Activated naive CD4-positive, alpha-beta T cell treated with anti-CD3 and anti-CD28 coated beads, Interleukin-2, amount 50 U/mL, for 24 hours (primary cell): ENCODE results near the gene CLASP2.
A peak's percentile ranks its signal among the peaks of the same experiment; 100 is the strongest.
"Not testable (repeated sequence)": the region's sequence is repeated elsewhere in the genome, so short reads cannot be mapped to it uniquely, and the experiment has no call there.

Experiments
- H3K27ac Mint-ChIP-seq: one replicate; pipeline ENCODE4 v1.8.0; 2021; ENCODE audit warnings: mild to moderate bottlenecking, mixed read lengths
- H3K27me3 Mint-ChIP-seq: one replicate; pipeline ENCODE4 v1.8.0; 2021; ENCODE audit warnings: mixed read lengths
- H3K36me3 Mint-ChIP-seq: one replicate; pipeline ENCODE4 v1.8.0; 2021; ENCODE audit warnings: mixed read lengths
- H3K4me1 Mint-ChIP-seq: one replicate; pipeline ENCODE4 v1.8.0; 2021; ENCODE audit warnings: mixed read lengths
- H3K4me3 Mint-ChIP-seq: one replicate; pipeline ENCODE4 v1.8.0; 2021; ENCODE audit warnings: mild to moderate bottlenecking, mixed read lengths
- H3K9me3 Mint-ChIP-seq: one replicate; pipeline ENCODE4 v1.8.0; 2021; ENCODE audit warnings: mixed read lengths

The CLASP2 gene

DNA sequence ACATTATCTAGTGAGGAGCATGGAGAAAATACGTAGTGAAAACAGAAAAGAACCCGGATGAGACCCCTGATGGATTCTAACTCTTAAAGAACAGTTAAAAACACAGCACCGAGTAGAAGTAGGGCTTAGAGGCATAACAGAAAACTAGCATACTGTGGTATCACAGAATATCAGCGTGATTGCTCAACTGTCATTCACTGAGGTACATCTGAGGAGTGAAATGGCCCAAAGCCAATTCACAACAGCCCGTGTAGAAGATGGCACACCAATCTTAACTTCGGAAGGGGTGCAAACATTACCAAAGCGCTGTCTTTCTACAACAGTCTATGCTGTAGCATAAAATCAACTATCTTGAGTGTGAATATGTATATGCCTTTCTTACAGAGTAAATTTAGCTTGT, 1.8 kb downstream of the CLASP2 start:
- Mint-ChIP-seq H3K27me3 (no peaks in the 10 kb centered on the region), H3K4me3 (peak overlapping the region; percentile 97), H3K9me3 (no peaks in the 10 kb centered on the region), H3K4me1 (peaks cover 22% of the 10 kb centered on the region), H3K27ac (no peak overlapping the region), H3K36me3 (peaks cover 3% of the 10 kb centered on the region)

DNA sequence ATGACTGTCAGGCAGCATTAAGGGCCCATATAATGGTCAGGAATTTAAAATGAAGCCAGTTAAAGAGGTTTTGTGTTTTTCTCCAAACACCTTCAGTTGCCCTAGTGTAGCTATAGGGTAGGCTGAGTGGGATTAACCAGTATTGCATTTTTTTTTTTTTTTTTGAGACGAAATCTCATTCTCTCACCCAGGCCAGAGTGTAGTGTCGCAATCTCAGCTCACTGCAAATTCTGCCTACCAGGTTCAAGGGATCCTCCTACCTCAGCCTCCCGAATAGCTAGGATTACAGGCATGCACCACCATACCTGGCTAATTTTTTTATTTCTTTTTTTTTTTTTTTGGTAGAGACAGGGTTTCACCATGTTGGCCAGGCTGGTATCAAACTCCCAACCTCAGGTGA, 7.0 kb downstream of the CLASP2 start:
- Mint-ChIP-seq H3K27ac (no peak overlapping the region), H3K9me3 (peaks cover 4% of the 10 kb centered on the region), H3K4me3 (no peak overlapping the region), H3K27me3 (no peaks in the 10 kb centered on the region), H3K36me3 (peaks cover 10% of the 10 kb centered on the region), H3K4me1 (peaks cover 45% of the 10 kb centered on the region)

DNA sequence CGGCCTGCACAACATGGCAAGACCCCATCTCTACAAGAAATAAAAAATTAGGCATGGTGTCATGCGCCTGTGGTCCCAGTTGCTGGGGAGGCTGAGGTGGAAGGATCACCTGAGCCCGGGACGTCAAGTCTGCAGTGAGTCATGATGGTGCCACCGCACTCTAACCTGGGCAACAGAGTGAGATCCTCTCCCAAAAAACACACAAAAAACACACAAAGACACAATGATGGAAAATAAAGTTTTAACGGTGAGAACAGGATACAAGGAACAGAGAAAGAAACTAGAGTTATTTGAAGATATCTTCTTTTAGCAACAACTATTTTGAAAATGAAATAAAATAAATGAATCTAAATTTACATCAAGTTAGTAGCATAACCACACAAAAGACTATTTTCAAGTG, 12.0 kb downstream of the CLASP2 start:
- H3K9me3 Mint-ChIP-seq, result peaks cover 15% of the 10 kb centered on the region
- H3K4me3 Mint-ChIP-seq, result no peak overlapping the region
- H3K27me3 Mint-ChIP-seq, result no peaks in the 10 kb centered on the region
- H3K27ac Mint-ChIP-seq, result no peak overlapping the region
- peaks cover 38% of the 10 kb centered on the region for H3K36me3 Mint-ChIP-seq
- H3K4me1 Mint-ChIP-seq, result peaks cover 53% of the 10 kb centered on the region

DNA sequence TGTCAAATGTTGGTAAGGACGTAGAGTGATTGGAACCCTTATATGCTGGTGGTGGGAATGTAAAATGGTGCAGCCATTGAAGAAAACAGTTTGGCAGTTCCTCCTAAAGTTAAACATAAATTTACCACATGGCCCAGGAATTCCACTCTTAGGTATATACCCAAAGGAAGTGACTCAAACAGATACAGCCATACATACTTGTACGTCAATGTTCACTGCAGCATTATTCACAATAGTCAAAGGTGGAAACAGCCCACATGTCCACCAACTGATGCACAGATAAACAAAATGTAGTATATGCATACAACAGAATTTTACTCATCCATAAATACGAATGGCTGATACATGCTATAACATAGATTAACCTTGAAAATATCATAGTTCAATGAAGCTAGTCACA, 13.2 kb downstream of the CLASP2 start:
- Mint-ChIP-seq H3K36me3 (peaks cover 41% of the 10 kb centered on the region), H3K4me1 (peaks cover 49% of the 10 kb centered on the region), H3K9me3 (peaks cover 15% of the 10 kb centered on the region), H3K4me3 (no peak overlapping the region), H3K27me3 (no peaks in the 10 kb centered on the region), H3K27ac (no peak overlapping the region)

DNA sequence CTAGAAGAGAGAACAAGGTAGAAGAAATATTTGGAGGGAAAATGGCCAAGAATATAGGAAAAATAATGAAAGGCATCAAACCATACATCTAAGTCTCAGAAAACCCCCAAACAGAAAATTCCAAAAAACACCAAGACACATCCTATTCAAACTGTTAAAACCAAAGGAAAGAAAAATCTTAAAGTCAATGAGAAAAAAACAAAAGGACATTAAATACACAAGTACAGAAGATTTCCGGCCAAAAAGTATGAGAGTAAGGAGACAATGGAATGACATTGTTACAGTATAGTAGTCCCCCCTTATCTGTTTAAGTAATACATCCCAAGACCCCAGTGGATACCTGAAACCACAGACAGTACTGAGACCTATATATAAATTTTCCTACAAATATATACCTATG, 18.8 kb downstream of the CLASP2 start:
- Mint-ChIP-seq H3K36me3 (peaks cover 37% of the 10 kb centered on the region), H3K4me1 (peaks cover 40% of the 10 kb centered on the region), H3K27ac (peak overlapping the region; percentile 56), H3K9me3 (peaks cover 11% of the 10 kb centered on the region), H3K27me3 (no peaks in the 10 kb centered on the region), H3K4me3 (no peak overlapping the region)

DNA sequence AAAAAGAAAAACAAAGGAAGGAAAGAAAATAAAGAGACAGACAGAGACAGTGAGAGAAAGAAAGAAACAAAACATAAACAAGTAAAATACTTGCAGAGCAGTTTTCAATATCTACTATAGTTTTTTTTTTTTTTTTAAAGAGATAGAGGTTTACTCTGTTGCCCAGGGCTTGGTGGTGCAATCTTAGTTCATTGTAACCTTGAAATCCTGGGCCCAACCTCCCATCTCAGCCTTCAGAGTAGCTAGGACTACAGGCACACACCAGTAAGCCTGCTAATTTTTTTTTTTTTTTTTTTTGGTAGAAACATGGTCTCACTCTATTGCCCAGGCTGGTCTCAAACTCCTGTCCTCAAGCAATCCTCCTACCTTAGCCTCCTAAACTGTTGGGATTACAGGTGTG, 23.1 kb downstream of the CLASP2 start:
- Mint-ChIP-seq H3K4me1 (peaks cover 33% of the 10 kb centered on the region), H3K36me3 (peaks cover 16% of the 10 kb centered on the region), H3K27ac (peak overlapping the region; percentile 59), H3K4me3 (no peak overlapping the region), H3K9me3 (no peaks in the 10 kb centered on the region), H3K27me3 (no peaks in the 10 kb centered on the region)

DNA sequence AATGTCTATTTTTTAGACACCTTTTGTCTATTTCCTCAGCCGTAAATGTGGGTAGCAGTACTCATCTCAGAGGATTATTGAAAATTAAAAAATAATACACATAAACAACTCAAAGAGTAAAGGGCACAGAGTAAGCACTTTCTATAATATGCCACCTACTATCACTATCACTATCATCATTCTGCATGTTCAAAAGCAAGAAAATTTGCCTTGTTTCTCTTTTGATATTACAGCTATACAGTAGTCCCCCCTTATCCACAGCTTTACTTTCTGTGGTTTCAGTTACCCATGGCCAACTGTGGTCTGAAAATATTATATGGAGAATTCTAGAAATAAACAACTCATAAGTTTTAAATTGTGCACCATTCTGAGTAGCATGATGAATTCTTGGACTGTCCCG, 27.7 kb downstream of the CLASP2 start:
- H3K9me3 Mint-ChIP-seq, result no peaks in the 10 kb centered on the region
- H3K36me3 Mint-ChIP-seq, result peaks cover 11% of the 10 kb centered on the region
- no peak overlapping the region for H3K27ac Mint-ChIP-seq
- H3K4me1 Mint-ChIP-seq, result peaks cover 17% of the 10 kb centered on the region
- no peaks in the 10 kb centered on the region for H3K27me3 Mint-ChIP-seq
- H3K4me3 Mint-ChIP-seq, result no peak overlapping the region

DNA sequence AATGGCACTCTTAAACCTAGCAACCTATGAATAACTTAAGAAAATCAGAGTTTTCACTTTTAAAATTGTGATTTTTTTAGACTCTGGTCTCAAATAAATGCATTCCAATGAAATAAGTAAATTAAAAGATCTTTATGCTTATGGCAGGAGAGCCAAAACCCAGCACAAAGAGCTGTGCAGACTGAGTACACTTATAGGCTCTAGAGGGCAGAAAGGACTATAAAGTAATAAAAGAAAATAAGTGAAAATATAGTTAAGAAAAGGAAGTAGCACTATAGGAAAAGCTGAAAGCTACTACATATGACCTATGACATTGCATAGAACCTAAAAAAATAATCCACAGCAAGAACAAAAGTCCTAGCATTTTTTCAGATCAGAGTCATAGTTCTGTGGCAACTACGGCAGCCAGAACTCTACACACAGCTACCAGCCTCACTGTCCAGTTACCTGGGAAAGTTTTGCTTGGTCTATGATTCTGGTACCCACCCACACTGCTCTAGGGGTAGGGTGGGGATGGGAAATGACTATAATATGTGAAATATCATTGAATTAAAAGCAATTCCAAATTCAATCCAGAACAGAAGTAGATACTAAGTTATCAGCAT, 30.5 kb downstream of the CLASP2 start:
- no peaks in the 10 kb centered on the region for H3K4me1 Mint-ChIP-seq
- no peak overlapping the region for H3K27ac Mint-ChIP-seq
- peaks cover 5% of the 10 kb centered on the region for H3K36me3 Mint-ChIP-seq
- no peaks in the 10 kb centered on the region for H3K9me3 Mint-ChIP-seq
- H3K4me3 Mint-ChIP-seq, result no peak overlapping the region
- no peaks in the 10 kb centered on the region for H3K27me3 Mint-ChIP-seq

DNA sequence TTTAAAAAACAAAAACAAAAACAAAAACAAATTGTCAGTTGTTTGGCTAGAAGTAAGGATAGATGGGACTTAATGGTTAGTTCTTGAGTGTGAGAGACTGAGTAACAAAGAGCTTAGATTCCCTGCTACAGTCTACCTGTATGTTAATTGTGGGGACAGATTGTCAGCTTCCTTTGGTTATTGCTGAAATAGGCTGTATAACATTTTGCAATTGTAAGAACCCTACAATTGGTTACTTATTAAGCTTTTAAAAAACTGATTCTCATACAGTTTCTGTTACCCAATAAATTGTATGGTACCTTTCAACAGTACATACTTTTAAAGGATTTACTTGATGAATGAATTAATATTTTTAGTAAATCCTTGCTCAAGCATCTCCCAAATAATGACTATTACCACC, 35.3 kb downstream of the CLASP2 start:
- Mint-ChIP-seq H3K36me3 (peaks cover 34% of the 10 kb centered on the region), H3K4me1 (no peaks in the 10 kb centered on the region), H3K27me3 (no peaks in the 10 kb centered on the region), H3K4me3 (no peak overlapping the region), H3K27ac (no peak overlapping the region), H3K9me3 (peaks cover 11% of the 10 kb centered on the region)

DNA sequence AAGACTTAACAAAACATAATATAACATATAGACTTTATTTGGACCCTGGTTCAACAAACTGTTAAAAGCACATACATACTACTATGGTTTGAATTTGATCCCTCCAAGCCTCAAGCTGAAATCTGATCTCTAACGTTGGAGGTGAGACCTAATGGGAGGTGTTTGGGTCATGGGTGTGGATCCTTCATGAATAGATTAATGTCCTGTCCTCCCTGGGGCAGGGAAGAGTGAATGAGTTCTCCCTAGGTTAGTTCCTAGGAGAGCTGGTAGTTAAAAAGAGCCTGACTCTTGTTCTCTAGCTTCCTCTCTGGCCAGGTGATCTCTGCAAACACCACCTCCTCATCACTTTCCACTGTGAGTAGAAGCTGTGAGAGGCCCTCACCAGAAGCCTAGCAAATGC, 36.4 kb downstream of the CLASP2 start:
- Mint-ChIP-seq H3K27me3 (no peaks in the 10 kb centered on the region), H3K27ac (no peak overlapping the region)

DNA sequence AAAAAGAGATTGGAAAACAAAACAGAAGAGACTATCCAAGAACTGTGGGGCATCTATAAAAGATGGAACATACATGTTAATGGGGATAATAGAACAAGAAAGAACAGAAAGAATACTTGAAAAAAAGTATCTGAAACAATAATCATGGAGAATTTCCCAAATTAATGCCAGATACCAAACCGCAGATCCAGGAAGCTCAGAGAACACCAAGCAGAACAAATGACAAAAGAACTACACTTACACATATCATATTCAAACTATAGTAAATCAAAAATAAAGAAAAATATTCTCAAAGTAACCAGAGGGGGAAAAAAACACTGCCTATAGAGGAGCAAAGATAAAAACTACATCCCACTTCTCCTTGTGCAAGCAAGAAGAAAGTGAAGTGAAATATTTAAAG, 40.0 kb downstream of the CLASP2 start:
- Mint-ChIP-seq H3K4me3 (no peak overlapping the region), H3K9me3 (peaks cover 13% of the 10 kb centered on the region), H3K4me1 (no peaks in the 10 kb centered on the region), H3K27ac (no peak overlapping the region), H3K27me3 (no peaks in the 10 kb centered on the region), H3K36me3 (peaks cover 44% of the 10 kb centered on the region)

More for the DNA sequence above, 36.4 kb downstream of the CLASP2 start:
- Mint-ChIP-seq H3K4me3 (no peak overlapping the region), H3K4me1 (no peaks in the 10 kb centered on the region), H3K36me3 (peaks cover 40% of the 10 kb centered on the region), H3K9me3 (peaks cover 13% of the 10 kb centered on the region)

DNA sequence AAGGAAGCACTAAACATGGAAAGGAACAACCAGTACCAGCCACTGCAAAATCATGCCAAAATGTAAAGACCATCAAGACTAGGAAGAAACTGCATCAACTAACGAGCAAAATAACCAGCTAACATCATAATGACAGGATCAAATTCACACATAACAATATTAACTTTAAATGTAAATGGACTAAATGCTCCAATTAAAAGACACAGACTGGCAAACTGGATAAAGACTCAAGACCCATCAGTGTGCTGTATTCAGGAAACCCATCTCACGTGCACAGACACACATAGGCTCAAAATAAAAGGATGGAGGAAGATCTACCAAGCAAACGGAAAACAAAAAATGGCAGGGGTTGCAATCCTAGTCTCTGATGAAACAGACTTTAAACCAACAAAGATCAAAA, 44.6 kb downstream of the CLASP2 start:
- not testable (repeated sequence) for H3K4me3 Mint-ChIP-seq, H3K27me3 Mint-ChIP-seq, H3K4me1 Mint-ChIP-seq, H3K9me3 Mint-ChIP-seq, H3K27ac Mint-ChIP-seq
- H3K36me3 Mint-ChIP-seq, result peaks cover 39% of the 10 kb centered on the region

DNA sequence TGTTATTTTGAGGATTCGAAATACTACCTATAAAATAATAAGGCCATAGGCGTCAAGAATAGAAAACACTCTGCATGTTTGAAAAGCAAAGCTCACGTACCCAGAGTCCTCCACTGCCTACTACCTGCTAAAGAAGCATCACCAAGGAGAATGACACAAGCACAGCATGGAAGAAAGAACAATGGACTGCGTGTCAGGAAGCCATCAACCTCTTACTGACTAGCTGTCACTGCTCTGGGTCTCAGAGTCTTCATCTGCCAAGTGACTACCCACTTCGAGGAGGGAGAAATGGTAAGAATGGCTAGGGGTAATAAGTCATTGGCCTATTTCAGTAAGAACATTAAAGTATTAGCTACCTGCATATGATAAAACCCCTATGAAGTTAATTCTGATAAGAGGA, 49.4 kb downstream of the CLASP2 start:
- Mint-ChIP-seq H3K4me1 (peaks cover 12% of the 10 kb centered on the region), H3K27me3 (no peaks in the 10 kb centered on the region), H3K4me3 (no peak overlapping the region), H3K27ac (peak overlapping the region; percentile 8), H3K36me3 (peaks cover 24% of the 10 kb centered on the region), H3K9me3 (no peaks in the 10 kb centered on the region)

DNA sequence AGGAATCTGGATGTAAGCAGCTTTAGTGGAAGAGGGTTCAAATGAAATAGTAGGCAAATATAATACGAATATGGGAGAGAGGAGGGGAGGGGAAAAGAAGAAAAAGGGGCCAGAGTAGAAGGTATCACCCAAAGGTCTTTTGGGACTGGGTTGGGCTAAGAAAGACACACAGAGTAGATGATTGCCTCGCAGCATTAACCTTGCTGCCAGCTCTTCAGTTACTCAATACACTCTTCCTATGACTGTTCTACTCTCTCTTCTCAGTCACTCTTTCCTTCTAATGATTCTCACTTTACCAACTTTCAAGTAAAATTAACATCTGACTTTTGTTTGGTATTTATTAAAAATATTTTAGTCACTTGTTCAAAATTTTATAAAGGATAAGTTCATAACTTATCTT, 52.8 kb downstream of the CLASP2 start:
- H3K27ac Mint-ChIP-seq, result no peak overlapping the region
- no peak overlapping the region for H3K4me3 Mint-ChIP-seq
- no peaks in the 10 kb centered on the region for H3K9me3 Mint-ChIP-seq
- H3K36me3 Mint-ChIP-seq, result peaks cover 20% of the 10 kb centered on the region
- H3K4me1 Mint-ChIP-seq, result peaks cover 22% of the 10 kb centered on the region
- no peaks in the 10 kb centered on the region for H3K27me3 Mint-ChIP-seq

DNA sequence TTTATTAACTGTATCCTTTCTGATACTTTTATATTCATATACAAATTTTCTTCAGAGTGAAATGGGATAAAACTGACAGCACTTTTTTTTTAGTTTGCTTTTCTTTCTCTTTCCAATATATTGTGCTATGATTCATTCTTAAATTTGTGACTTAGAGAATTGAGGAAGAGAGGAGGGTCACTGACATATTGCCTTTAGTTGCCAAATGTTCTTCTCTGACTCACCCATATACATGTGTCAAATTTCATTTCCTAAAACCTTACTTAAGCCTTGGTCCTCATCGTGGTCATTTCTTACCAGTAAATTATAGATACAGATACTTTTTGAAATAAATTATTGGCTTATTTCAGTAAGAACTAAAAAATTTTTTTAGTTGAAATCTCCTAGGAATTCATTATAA, 53.9 kb downstream of the CLASP2 start:
- no peak overlapping the region for H3K4me3 Mint-ChIP-seq
- H3K27me3 Mint-ChIP-seq, result no peaks in the 10 kb centered on the region
- no peaks in the 10 kb centered on the region for H3K9me3 Mint-ChIP-seq
- peaks cover 19% of the 10 kb centered on the region for H3K36me3 Mint-ChIP-seq
- peaks cover 33% of the 10 kb centered on the region for H3K4me1 Mint-ChIP-seq
- no peak overlapping the region for H3K27ac Mint-ChIP-seq

DNA sequence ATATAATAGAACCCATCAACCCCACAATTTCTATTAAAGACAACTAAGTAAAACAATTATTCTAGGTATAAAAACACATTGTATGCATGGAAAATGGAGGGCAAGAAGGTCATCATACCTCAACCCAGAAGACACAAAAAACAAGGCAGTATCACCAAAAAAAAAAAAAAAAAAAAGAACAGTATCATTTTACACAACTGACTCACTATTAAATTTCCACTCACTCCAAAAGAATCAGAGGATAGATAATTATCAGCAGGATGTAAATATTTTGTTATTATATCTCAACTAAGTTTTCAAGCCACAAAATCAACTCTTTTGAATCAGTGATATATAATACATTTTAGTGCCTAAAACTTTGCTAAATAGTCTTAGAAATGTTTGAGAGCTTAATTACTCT, 55.0 kb downstream of the CLASP2 start:
- H3K27ac Mint-ChIP-seq, result no peak overlapping the region
- peaks cover 43% of the 10 kb centered on the region for H3K4me1 Mint-ChIP-seq
- H3K27me3 Mint-ChIP-seq, result no peaks in the 10 kb centered on the region

DNA sequence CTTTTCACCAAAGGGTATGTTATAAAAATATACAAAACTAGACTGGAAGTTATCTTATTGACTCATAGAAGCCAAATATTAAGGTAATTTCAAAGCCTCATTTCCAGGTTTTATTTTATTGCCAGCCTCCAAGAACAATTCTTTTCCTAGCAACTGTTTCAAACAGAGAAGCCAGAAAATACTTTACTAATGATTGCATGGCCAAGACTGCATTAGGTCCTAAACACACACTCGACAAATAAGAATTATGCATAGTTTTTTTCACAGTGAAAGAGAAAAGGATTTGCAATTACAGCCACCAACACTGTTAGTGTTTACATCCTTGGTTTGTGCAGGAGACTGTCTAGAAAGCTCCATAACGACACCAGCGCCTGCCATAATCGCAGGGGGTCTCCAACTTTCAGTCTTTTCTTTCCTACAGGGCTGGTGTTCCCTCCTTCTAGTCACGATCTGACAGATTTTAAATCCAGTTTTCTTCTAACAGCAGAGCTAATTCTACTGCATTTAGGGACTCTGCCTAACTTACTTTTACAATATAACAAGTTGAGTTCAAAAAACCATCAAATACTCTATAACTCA, 58.1 kb downstream of the CLASP2 start:
- H3K36me3 Mint-ChIP-seq, result peaks cover 8% of the 10 kb centered on the region
- no peaks in the 10 kb centered on the region for H3K9me3 Mint-ChIP-seq
- no peaks in the 10 kb centered on the region for H3K27me3 Mint-ChIP-seq
- no peak overlapping the region for H3K27ac Mint-ChIP-seq
- H3K4me3 Mint-ChIP-seq, result peak overlapping the region; percentile 30
- H3K4me1 Mint-ChIP-seq, result peaks cover 59% of the 10 kb centered on the region

More for the DNA sequence above, 55.0 kb downstream of the CLASP2 start:
- Mint-ChIP-seq H3K36me3 (peaks cover 11% of the 10 kb centered on the region), H3K4me3 (no peak overlapping the region), H3K9me3 (no peaks in the 10 kb centered on the region)
